ENCODE results near the gene PAPLN. TPM values are rescaled to one million over a fixed set of nuclear protein-coding genes. Genes with fewer than 3 reads are reported as not detected.

The PAPLN gene
- polyA plus RNA-seq, 4 donors, result 18.7 to 35.6 (median 28.9) TPM

DNA sequence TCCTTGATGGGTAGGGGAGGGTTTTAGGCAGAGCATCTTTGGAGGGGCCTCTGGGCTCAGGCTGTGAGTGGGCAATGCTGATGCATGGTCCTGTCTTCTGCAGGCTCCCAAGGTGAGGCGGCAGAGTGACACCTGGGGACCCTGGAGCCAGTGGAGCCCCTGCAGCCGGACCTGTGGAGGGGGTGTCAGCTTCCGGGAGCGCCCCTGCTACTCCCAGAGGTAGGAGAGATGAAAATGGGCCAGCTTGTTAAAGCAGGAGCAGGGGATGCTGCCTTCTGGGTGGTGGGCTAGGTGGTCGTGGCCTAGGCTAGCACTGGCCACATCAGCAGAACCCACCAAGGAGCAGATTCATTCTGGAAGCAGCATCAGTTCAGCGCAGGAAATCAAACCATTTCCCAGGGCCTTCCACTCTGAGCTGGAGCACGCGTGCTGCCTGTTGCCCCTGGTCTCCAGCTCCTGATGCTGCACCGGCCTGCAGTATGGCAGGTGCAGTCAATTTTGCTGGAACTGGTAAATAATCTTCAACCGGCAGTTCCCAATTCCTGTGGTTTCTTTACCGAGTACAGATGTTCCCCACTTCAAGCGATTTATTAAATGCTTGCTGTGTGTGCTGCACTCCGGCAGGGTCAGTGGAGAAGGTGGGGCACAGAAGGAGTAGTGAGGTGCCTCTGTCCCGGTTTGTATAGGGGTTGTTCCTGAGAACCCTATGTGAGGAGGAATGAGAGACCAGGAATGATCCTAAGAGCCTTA is 7.4 kb downstream of the PAPLN start:
- DNase-seq (ENCODE audit: low read depth in 4 of 4, low spot score in 2 of 4), result no peak

DNA sequence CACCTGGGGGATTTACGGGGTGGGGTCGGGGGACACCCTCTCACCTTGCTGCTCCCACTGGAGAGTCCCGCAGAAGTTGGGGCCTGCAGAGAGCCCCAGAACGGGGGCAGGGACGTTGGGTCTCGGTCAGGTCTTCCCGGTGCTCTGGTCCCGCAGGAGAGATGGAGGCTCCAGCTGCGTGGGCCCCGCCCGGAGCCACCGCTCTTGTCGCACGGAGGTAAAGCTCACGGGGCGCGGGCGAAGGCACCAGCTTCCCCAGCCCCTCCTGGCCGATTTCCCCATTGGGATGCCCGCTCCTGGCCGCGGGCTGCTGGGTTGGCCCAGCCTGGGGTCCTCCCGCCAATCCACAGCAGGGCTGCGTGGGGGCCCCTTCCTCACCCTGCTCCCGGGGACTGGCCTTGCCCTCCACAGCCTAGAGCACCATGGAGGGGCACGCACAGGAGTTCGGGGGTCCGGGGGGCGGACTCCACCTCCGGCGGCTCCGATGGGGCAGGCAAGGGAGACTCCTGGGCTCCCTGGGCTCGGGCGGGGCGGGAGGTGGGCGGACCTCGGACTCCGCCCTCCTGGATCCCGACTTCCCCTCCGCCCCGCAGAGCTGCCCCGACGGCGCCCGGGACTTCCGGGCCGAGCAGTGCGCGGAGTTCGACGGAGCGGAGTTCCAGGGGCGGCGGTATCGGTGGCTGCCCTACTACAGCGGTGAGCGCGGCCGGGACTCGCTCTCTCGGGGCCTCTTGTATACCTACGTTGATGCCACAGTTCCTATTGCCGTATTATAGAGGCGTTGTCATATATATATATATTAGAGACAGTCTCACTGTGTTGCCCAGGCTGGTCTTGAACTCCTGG is 8.4 kb downstream of the PAPLN start:
- DNase-seq (ENCODE audit: low read depth in 4 of 4, low spot score in 2 of 4), result no peak

DNA sequence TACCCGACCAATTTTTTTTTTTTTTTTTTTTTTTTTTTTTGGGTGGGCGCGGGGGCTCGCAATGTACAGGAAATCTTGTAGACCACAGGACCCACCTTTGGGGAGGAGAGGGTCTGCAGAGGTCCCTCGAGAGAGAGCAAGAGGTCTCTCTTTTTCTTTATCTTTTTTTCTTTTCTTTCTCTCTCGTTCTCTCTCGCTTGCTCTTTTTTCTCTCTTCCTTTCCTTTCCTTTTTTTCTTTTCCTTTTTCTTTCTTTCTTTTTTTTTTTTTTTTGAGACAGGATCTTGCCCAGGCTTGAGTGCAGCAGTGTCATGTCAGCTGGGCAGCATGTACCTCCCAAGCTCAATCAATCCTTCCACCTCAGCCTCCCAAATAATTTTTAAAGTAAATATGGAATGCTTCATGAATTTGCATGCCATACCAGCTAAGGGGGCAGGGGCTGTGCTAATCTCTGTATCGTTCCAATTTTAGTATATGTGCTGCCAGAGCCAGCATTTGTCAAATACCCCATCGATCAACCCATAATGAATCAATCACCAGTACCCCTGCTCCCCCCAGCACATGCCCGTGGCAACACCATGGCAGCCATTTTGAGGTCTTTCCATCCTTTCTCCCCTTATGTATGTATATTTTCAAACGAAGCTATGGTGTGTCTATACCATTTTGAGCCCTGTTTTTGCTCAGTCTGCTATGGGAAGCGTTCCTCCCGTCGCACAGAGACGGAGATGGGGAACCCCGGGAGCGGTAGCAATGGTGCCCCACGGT is 9.3 kb downstream of the PAPLN start:
- DNase-seq (ENCODE audit: low read depth in 4 of 4, low spot score in 2 of 4), result no peak

DNA sequence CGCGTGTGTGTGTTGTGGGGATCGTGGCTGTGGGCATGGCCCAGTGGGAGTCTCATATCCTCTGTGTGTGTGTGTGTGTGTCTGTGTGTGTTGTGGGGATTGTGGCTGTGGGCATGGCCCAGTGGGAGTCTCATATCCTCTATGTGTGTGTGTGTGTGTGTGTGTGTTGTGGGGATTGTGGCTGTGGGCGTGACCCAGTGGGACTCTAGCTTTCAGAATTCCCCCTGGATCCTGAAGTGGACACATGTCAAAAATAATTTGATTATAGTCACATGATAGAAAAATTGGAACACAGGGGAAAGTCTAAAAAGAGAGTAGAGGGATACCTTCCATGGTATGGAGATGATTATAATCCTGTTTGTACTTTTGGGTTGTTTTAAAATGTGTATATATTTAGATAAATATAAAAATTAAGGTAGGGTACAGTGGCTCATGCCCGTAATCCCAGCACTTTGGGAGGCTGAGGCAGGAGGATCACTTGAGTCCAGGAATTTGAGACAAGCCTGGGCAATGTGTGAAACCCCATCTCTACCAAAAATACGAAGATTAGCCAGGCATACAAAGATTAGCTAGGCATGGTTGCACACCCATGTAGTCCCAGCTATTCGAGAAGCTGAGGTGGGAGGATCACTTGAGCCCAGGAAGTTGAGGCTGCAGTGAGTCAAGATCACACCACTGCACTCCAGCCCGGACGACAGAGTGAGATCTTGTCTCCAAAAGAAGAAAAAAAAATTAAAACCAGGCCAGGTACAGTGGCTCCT is 11.0 kb downstream of the PAPLN start:
- no peak for DNase-seq (ENCODE audit: low read depth in 4 of 4, low spot score in 2 of 4)

DNA sequence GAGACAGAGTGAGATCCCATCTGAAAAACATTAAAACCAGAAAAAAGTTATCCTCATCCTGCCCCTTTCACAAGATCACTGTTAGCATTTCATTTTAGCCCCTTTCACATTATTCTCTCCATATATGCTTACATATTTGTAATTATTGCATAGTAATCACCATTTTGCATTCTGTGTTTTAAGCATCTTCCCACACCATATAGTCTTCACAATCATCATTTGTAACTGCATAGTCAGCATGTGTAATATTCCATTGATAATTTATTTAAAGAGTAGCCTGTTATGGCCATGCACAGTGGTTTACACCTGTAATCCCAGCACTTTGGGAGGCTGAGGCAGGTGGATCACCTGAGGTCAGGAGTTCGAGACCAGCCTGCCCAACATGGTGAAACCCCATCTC is 11.8 kb downstream of the PAPLN start:
- DNase-seq (ENCODE audit: low read depth in 4 of 4, low spot score in 2 of 4), result no peak

DNA sequence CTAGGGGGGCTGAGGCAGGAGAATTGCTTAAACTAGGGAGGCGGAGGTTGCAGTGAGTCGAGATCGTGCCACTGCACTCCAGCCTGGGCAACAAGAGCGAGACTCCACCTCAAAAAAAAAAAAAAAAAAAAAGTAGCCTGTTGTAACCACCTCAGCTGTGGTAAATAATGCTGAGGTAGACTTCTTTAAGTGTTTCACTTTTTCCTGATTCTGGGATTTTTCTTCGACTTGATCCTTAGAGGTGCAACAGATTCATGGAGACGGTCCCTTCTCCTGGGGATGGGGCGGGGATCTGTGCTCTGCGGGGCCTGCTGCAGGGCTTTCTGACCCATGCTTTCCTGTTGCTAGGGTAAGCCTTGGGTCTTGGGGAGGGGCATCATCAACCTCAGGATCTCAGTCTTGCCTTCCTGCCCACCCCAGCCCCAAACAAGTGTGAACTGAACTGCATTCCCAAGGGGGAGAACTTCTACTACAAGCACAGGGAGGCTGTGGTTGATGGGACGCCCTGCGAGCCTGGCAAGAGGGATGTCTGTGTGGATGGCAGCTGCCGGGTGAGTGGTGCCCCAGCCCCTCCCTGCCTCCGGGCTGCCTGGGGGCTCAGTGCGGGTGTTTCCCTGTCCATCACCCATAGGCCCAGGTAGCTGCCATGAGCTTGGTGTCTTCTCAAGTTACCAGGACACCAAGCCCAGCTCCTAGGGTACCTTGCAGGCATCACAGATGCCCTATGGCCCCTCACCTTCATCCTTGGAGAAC is 12.4 kb downstream of the PAPLN start:
- no peak for DNase-seq (ENCODE audit: low read depth in 4 of 4, low spot score in 2 of 4)

DNA sequence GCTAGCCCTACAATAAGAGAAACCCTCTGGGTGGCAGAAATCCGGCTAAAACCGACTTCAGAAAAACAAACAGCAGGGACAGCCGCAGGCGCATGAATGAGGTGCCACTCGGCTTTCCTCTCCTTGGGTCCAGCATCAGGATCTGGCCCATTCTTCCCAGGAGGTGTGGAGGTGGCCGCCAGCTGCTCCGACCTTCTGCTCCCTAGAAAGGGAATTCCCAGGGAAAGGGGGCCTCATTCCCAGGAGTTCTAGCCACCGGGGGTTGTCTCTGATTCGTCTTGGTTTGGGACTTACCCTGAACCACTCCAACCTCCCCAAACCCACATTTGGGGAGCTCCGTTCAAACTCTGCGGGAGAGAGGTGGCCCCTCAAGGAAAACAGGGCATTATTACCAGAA is 13.0 kb downstream of the PAPLN start:
- DNase-seq (ENCODE audit: low read depth in 4 of 4, low spot score in 2 of 4), result no peak

DNA sequence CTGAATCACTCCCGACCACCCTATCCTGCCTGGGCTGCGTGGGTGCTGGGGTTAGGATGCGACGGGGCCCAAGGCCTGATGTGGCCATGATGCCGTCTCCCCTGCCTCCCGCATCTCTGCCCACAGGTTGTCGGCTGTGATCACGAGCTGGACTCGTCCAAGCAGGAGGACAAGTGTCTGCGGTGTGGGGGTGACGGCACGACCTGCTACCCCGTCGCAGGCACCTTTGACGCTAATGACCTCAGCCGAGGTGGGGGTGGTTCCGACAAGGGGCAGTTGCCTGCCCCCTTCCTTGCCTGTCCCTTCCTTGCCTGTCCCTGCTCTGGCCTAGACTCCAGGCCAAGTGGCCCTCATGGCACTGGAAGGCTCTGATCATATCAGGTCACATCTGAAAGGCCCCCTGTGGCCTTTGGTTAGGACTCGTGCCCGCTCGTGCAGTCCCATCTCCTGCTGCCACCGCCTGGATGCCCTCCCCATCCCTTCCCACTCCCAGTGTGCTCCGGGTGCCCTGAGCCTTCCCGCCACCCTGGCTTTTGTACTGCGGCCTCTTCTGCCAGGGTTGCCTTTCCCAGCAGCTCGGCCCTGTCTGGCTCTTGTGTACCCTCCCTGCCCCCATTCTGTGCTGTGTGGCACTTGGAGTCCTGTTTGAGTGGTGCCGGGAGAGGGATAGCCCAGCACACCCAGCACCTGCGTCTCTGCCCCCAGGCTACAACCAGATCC is 13.6 kb downstream of the PAPLN start:
- no peak for DNase-seq (ENCODE audit: low read depth in 4 of 4, low spot score in 2 of 4)

DNA sequence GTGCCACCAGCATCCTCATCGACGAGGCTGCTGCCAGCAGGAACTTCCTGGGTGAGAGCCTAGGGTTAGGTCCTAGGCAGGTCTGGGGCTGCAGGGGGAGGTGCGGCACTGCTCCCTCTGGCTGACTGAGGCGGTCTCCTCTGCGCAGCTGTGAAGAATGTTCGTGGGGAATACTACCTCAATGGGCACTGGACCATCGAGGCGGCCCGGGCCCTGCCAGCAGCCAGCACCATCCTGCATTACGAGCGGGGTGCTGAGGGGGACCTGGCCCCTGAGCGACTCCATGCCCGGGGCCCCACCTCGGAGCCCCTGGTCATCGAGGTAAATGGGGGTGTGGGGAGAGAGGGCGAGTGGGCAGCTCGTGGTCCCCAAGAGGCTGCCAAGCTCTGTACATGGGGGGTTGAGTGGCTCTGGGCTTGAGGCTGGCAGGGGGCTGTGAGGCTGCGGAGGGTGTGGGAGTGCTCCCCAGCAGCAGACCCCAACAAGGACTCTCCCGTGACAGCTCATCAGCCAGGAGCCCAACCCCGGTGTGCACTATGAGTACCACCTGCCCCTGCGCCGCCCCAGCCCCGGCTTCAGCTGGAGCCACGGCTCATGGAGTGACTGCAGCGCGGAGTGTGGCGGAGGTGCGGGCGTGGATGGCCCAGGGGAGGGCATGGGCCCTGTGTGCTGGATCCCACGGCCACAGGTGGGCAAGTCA is 14.4 kb downstream of the PAPLN start:
- DNase-seq (ENCODE audit: low read depth in 4 of 4, low spot score in 2 of 4), result no peak

DNA sequence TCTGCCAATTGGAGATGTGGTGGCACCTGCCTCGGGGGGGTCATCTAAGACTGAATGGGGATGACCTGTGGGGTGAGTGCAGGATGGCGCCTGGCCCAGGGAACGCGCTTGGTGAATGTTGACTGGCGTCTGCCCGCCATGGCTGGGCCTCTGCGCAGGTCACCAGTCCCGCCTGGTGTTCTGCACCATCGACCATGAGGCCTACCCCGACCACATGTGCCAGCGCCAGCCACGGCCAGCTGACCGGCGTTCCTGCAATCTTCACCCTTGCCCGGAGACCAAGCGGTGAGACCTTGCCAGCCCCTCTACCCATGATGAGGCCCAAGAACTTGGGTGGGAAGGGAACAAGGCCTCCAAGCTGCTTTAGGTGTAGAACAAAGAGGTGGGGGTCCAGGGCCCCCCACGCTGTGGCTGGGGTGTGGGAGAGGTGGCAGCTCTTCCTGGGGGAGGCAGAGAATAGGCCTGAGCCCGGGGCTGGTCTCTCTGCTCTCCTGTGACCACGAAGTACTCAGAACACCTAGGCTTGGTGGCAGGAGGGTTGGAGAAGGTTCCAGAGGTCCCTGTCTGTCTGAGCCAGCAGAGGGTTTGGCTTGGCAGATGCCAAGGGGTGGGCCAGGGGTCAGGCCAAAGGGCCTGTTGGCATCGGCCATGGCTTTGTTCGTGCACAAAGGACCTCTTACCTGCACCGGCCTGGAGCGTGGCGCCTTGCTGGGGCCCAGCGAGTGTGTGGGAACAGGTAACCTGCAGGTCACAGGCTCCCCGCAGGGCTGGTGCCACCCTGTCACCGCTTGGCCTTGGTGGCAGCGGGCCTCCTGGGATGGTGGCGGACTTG is 15.4 kb downstream of the PAPLN start:
- DNase-seq (ENCODE audit: low read depth in 4 of 4, low spot score in 2 of 4), result no peak

DNA sequence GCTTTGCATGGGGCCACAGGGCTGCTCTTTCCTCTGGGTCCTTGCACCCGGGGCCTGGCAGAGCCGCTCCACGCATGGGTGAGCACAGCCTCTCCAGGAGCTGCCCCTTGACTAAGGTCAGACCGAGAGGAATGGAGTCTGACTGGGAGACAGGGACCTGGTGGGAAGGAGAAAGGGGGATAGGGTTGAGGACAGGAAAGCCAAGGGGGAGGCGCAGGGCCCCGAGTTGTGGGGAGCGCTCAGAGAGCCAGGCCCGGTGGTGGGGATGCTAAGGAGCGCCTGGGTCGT is 16.0 kb downstream of the PAPLN start:
- no peak for DNase-seq (ENCODE audit: low read depth in 4 of 4, low spot score in 2 of 4)

DNA sequence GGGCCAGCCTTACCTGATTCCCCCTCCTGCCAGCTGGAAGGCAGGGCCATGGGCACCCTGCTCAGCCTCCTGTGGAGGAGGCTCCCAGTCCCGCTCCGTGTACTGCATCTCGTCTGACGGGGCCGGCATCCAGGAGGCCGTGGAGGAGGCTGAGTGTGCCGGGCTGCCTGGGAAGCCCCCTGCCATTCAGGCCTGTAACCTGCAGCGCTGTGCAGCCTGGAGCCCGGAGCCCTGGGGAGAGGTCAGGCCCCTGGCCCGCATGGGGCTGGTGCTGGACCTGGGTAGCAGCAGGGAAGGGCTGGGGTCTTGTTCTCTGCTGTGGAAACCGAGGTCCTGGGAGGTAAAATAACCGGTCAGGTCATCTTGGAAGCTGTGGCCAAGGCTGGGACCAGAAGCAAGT is 16.4 kb downstream of the PAPLN start:
- no peak for DNase-seq (ENCODE audit: low read depth in 4 of 4, low spot score in 2 of 4)

DNA sequence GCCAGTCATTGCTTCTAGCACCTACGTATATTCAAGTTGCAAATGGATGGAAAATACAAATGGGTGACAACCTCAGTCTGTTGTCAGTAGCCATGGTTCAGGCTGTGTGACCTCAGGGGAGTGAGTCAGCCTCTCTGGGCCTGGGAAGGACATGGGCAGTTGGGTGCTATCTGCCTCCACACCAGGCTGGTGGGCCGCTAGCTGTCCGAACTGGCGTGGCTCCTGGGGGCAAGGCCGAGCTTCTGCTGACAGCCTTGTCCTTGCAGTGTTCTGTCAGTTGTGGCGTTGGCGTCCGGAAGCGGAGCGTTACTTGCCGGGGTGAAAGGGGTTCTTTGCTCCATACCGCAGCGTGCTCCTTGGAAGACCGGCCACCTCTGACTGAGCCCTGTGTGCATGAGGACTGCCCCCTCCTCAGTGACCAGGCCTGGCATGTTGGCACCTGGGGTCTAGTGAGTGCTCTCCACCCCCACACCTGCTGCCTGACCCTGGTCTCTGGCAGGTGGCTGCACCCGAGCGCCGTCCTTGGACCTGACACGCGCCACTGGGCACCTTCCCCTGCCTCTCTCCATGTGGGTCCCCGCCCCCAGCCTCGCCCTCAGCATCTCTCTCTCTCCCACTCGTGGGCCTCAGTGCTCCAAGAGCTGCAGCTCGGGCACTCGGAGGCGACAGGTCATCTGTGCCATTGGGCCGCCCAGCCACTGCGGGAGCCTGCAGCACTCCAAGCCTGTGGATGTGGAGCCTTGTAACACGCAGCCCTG is 17.1 kb downstream of the PAPLN start:
- DNase-seq (ENCODE audit: low read depth in 4 of 4, low spot score in 2 of 4), result no peak

DNA sequence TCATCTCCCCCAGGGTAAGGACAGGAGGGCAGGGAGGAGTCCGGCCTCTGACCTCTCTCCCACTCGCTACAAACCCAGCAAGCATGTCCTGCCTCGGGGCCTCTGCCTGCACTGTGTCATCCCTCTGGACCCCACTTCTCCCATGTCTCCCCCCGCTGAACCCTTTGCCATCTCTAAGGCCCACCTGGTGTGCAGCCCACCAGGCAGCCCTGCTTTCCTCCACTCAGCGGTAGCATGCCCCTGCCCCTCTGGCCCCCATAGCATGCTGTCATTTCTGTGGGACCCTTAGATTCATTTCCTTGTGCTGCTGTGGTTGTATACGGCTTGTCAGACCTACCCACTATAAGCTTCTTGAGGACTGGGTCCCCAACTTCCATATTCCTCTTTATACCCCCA is 17.7 kb downstream of the PAPLN start:
- no peak for DNase-seq (ENCODE audit: low read depth in 4 of 4, low spot score in 2 of 4)

DNA sequence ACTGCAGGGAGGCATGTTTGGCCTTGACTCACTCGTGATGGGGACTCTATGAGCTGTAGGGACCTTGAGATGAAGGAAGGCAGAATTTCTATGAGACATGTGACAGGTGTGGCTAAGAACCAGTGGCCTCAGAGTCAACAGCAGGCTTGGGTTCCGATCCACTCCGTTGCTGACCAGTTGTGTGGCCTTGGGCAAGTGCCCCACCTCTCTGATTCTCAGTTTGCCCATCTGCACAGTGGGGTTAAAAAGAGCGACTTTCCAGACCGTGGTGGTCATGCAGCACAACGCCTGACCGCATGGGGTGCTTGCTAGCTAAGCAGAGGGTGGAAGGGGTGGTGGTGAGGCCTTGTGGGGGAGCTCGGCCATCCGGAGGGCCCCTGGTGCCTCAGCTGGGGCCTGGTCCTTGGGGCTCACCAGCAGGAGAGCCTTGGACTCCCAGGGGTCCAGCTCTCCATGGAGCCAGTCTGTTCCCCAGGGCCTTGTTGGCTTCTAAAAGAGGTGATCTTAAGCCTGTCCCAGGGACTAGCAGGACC is 18.5 kb downstream of the PAPLN start:
- no peak for DNase-seq (ENCODE audit: low read depth in 4 of 4, low spot score in 2 of 4)

DNA sequence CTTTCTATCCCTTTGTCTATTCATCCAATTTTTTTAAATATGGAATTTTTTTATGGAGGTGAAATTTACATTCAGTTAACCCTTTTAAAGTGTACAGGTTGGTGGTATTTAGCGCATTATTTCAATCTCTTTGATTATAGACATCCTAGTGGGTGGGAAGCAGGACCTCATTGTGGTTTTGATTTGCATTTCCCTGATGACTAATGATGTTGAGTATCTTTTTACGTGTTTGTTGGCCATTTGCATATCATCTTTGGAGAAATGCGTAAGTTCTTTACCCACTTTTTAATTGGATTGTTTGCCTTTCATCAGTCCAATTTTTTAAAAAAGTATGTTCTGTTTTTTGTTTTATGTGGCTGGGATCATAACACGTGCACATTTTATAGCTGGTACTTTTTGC is 20.8 kb downstream of the PAPLN start:
- DNase-seq (ENCODE audit: low read depth in 4 of 4, low spot score in 2 of 4), result no peak

All from left renal cortex interstitium (tissue), 4 donors.